ENCODE results near the gene LSM3. TPM values are rescaled to one million over a fixed set of nuclear protein-coding genes. Genes with fewer than 3 reads are reported as not detected.

The LSM3 gene
- total and polyA plus RNA-seq, 9 of the 15 experiments (the other 6 are each of a cell fraction or from before 2014, with no cell fraction given): 33.8 to 203 (median 61.2) TPM

DNA sequence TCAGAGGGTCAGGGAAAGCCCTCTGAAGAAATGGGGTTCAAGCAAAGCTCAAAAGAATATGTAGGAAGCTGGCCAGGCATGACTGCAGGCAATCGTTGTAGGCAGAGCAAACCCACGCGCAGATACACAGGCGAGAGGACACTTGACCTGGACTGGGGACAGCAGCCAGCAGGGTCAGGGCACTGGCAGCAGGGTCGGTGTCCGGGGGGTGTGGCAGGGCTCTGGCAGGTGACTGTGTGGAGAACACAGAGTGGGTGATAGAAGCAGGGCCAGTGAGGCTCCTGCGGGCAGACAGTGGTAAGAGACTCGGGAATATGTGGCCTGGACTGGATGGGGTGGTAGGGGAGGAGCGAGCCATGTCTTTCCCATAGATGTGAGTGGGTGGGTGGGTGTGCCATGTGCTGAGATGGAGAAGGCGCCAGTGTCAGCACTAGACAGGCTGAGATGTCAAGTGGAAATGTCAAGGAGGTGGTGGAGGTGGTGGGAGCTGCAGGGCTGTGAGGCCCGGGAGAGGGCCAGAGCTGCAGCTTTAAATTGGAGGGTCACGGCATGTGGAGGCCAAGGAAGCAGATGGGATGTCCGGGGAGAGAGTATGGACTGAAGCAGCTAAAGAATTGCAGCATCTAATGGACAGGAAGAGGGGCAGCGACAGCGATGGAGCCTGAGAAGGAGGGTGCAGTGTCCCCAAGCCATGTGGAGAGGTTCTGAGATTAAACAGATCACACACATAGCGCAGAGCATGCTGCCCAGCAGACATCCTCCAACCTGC is 40.3 kb upstream of the LSM3 start:
- ChIA-PET CTCF (ENCODE audit: low intra/inter-chr PET ratio) (no interaction called here), POLR2A (interaction anchor here (0.5 to 4.2 kb wide), 4 partner anchors 11 to 114 kb away, joined by 3 to 24 read pairs (median 4); partner anchors contain the start of genes CHCHD4 and TMEM43)

More for the DNA sequence above, 40.3 kb upstream of the LSM3 start:
- Histone ChIP-seq H3K79me2 (ENCODE audit: control insufficient read depth, insufficient read depth, low read length) (no peaks in the 10 kb centered on the region), H3K9me3 (replicated peaks; ENCODE audit: control insufficient read depth, insufficient read depth, low read depth, low read length) (no peaks in the 10 kb centered on the region), H3K4me1 (replicated peaks in 1 of 2; ENCODE audit: control insufficient read depth in 2 of 2, insufficient read depth in 2 of 2, low read length in 2 of 2) (peaks cover 0 to 3% of the 10 kb centered on the region in 2 experiments; a peak in 1 of 5 replicates), H3K27me3 (ENCODE audit: control insufficient read depth in 2 of 2, insufficient read depth in 2 of 2, low read length in 2 of 2) (no peaks in the 10 kb centered on the region), H2AFZ (ENCODE audit: low read depth, low read length) (no peak overlapping the region), H3K4me2 (ENCODE audit: insufficient read depth, low read length) (no peak overlapping the region), H3K4me3 (no peak overlapping the region), H3K36me3 (ENCODE audit: control insufficient read depth, insufficient read depth, low read length) (peaks cover 74% of the 10 kb centered on the region; the same call in 2 of the 3 replicates), H3K9me1 (ENCODE audit: control insufficient read depth, insufficient read depth, low read length) (no peaks in the 10 kb centered on the region), H3K27ac (ENCODE audit: extremely low read depth, low read depth, low read length) (no peak overlapping the region), H3K9ac (ENCODE audit: insufficient read depth in 1 of 2, low read depth in 2 of 2, low read length in 2 of 2) (peak overlapping the region in 1 of 2 experiments; percentile 4; a peak in 2 of 4 replicates), H4K20me1 (replicated peaks; ENCODE audit: control insufficient read depth, insufficient read depth, low read length) (no peaks in the 10 kb centered on the region; the same call in 1 of the 2 replicates)
- DNase-seq (ENCODE audit: extremely low read depth in 1 of 4, low spot score in 3 of 4) (no peak), FAIRE-seq (no peak), ATAC-seq (no peak; the same call in 2 of the 3 replicates)
- BruUV-seq (replicated peaks): no TSS peak
- in situ Hi-C loops (cut with MboI) (no loop called here), intact Hi-C loops (cut with micrococcal nuclease) (no loop called here)
- 89% methylated on average over 16 of the region's 16 CpGs for WGBS (ENCODE audit: insufficient coverage, low coverage, missing lambda C conversion rate)
- TF ChIP-seq MYBL2 (IDR thresholded peaks at IDR 0.05; ENCODE audit: low read depth): no peak
- no peak for TF ChIP-seq MYBL2 (CRISPR knock-in tag; IDR thresholded peaks at IDR 0.05; ENCODE audit: borderline replicate concordance)
- peak; percentile 35; the same call in 1 of the 2 replicates for TF ChIP-seq POLR2G (IDR thresholded peaks at IDR 0.05; ENCODE audit: low read depth, low read length)
- TF ChIP-seq MTF1 (CRISPR knock-in tag; IDR thresholded peaks at IDR 0.05; ENCODE audit: borderline replicate concordance): no peak
- no peak for TF ChIP-seq TAF7 (tag; IDR thresholded peaks at IDR 0.05)
- TF ChIP-seq, protein P1, sequence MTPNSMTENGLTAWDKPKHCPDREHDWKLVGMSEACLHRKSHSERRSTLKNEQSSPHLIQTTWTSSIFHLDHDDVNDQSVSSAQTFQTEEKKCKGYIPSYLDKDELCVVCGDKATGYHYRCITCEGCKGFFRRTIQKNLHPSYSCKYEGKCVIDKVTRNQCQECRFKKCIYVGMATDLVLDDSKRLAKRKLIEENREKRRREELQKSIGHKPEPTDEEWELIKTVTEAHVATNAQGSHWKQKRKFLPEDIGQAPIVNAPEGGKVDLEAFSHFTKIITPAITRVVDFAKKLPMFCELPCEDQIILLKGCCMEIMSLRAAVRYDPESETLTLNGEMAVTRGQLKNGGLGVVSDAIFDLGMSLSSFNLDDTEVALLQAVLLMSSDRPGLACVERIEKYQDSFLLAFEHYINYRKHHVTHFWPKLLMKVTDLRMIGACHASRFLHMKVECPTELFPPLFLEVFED (CRISPR knock-in tag; conservative IDR thresholded peaks at IDR 0.05): no peak
- TF ChIP-seq ZNF263 (CRISPR knock-in tag; IDR thresholded peaks at IDR 0.05; ENCODE audit: borderline replicate concordance): no peak
- TF ChIP-seq POU5F1 (IDR thresholded peaks at IDR 0.05; ENCODE audit: borderline replicate concordance, low read depth, low read length, partially characterized antibody): no peak
- no peak for TF ChIP-seq PHTF2 (CRISPR knock-in tag; IDR thresholded peaks at IDR 0.05)
- no peak for TF ChIP-seq ZNF57 (CRISPR knock-in tag; IDR thresholded peaks at IDR 0.05)
- 0 out of 2 replicates have a peak, but pooled peaks have one; percentile 31 for TF ChIP-seq SUPT5H (IDR thresholded peaks at IDR 0.05)
- no peak for TF ChIP-seq ZNF121 (CRISPR knock-in tag; conservative IDR thresholded peaks at IDR 0.05)
- no peak for TF ChIP-seq FUS (optimal IDR thresholded peaks at IDR 0.05; ENCODE audit: low read depth, low read length)
- TF ChIP-seq, protein P2, sequence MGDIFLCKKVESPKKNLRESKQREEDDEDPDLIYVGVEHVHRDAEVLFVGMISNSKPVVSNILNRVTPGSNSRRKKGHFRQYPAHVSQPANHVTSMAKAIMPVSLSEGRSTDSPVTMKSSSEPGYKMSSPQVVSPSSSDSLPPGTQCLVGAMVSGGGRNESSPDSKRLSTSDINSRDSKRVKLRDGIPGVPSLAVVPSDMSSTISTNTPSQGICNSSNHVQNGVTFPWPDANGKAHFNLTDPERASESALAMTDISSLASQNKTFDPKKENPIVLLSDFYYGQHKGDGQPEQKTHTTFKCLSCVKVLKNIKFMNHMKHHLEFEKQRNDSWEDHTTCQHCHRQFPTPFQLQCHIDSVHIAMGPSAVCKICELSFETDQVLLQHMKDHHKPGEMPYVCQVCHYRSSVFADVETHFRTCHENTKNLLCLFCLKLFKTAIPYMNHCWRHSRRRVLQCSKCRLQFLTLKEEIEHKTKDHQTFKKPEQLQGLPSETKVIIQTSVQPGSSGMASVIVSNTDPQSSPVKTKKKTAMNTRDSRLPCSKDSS (IDR thresholded peaks at IDR 0.05; ENCODE audit: low read depth, partially characterized antibody): no peak

All from K562 (cell line).